Measurements from ENCODE around the gene CLN3.
"Not testable (repeated sequence)": the region's sequence is repeated elsewhere in the genome, so short reads cannot be mapped to it uniquely, and the experiment has no call there.

The CLN3 gene

DNA sequence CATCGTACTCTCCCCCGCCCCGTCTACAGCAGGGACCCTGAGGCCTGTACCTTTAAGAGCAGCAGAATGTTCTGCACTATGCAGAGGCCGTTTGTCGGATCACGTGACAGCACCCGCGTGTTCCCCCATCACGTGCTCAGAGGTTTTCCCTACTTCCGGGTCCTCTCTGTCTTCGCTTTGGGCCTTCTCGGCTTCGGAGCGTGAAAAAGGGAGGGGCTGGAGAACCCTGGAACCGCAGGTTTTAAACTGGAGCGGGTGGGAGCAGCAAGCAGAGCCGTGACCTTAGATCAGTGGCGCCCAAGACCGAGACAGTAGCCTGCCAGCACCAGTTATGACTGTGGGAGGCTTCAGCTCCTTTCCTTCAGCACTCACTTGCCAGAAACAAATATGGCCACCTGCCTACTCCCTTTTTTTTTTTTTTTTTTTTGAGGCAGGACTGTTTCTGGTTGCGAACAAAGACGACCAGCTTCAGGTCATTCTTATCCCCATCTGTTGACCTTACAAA is at the start of gene CLN3:
Gene CLN3, minus strand, starts transcription at position 105 of the 505 bp plus-strand sequence. CDS start 315 bp downstream, outside the sequence.
- DNase-seq = peak; percentile 94

DNA sequence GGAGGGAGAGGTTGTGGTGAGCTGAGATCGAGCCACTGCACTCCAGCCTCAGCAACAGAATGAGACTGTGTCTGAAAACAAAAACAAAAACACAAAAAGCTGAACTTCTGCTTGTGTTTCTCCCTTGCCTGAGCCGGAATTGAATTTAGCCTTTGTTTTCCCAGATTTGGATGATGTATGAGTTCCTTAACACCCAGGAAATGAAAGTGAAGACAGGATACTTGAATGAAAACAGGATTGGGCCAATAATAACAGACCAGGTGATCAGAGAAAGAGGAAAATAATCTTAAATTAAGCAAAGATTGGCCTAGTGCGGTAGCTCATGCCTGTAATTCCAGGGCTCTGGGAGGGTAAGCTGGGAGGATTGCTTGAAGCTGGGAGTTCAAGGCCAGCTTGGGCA is 48.5 kb upstream of the CLN3 start:
- no peak for DNase-seq

DNA sequence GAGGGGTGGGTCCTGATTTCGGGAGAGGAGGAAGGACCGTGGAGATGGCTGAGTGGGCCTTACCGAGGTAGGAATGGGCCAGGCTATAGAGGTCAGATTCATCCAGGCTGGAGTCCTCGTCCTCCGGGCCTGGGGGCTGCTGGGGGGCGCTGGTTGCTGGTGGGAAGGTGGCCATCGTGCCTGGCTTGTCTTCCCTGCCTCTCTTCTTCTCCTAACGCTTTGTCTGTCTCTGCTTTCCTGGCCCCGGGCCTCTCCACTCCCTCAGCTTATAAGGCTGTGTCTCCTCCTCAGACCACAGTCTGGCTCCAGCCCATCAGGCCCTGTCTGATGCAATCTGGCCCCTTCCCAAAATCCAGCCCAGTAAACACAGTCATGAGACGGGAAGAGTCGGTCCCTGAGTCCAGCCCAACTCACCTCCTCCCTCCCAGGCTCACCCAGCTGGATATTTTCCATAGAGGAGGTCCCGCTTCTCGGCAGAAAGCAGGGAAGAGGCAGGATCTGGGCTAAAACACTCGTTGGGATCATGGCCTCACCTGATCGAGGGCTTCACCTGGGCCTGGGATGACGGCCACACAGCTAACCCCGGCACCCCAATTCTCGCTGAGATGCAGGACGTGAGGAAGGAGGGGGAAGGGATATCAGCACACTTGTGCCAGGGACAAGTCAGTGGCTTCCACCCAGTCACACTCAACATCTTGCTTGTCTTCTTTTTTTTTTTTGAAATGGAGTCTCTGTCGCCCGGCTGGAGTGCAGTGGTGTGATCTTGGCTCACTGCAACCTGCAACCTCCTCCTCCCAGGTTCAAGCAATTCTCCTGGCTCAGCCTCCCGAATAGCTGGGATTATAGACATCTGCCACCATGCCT is 47.1 kb upstream of the CLN3 start, which contains the start of gene NUPR1:
Gene NUPR1, minus strand, starts transcription at position 242 of the 864 bp plus-strand sequence. Its CDS starts 67 bp downstream, at position 175.
- no peak for DNase-seq

DNA sequence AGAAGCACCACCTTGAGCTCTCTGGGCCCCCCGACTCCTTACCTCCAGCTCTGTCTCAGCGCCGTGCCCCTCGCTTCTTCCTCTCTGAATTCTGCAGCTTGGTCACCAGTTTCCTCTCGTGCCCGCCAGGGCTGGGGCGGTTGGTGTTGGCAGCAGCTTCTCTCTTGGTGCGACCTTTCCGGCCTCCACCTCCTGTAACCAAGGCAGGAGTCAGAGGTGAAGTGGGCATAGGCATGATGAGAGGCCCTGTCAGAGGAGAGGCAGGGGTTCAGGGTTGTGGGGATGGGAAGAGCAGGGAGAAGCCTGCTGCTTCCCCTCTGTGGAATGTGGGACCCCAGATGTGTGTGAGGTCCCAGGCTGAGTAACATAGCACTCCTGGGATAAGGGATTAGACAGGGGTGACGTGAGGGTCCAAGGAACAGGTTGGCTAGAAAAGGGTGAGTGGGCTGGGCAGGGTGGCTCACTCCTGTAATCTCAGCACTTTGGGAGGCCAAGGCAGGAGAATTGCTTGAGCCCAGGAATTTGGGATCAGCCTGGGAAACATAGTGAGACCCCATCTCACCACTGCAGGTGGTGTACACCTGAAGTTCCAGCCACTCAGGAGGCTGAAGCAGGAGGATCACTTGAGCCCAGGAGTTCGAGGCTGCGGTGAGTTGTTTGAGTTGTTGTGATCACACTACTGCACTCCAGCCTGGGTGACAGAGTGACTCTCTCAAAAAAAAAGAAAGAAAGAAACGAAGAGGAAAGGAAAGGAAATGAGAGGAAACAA is 46.3 kb upstream of the CLN3 start:
- DNase-seq = no peak

DNA sequence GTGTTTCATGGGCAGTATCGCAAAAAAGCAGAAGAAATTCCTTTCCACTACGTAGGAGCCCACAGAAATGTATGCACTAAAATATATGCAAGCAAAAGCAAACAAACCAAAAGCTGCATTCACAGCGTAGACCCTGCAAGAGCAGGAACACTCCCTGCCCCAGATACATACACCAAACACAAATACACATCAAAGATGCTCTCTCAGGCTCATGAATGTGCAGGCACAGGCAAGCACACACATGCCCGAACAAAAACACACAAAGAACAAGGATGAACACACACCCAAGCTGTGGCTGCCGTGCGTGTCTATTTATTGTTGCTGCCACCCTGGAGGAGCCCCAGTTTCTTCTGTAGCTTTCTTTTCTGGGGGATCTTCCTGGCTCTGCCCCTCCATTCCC is 45.2 kb upstream of the CLN3 start:
- DNase-seq = peak; percentile 13

DNA sequence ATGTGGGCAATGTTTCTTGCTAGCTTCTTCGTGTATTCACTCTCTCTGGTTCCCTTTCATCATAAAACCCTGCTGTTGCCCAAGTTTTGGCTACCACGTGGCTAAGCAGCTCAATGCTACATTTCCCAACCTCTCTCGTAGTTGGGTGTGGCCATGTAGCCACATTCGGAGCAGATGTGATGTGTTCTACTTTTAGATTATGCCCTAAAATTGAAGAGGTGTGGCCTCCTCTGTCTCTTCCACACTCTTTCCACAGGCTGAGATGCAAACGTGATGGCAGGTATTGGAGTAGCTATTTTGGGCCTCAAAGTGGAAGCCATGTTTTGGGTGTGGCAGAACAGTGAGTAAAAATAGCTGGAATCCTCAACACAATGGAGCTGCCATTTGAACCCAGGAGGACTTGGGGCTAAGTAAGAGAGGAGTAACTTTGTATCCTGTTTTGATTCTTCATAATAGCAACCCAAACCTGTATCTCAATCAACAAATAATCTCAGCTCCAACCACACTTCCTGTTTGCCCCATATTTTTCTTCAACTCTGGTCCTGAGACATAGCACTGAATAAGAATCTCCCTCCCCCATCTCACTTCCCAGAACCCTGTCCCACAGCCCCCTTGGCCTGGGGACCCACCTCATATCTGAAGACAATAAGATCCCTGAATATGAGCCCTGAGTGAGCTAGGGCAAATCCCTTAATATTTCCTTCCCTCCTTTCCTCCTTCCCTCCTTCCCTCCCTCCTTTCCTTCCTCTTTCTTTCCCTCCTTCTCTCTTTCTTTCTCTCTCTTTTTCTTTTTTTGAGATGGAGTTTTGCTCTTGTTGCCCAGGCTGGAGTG is 42.9 kb upstream of the CLN3 start:
- DNase-seq = no peak

DNA sequence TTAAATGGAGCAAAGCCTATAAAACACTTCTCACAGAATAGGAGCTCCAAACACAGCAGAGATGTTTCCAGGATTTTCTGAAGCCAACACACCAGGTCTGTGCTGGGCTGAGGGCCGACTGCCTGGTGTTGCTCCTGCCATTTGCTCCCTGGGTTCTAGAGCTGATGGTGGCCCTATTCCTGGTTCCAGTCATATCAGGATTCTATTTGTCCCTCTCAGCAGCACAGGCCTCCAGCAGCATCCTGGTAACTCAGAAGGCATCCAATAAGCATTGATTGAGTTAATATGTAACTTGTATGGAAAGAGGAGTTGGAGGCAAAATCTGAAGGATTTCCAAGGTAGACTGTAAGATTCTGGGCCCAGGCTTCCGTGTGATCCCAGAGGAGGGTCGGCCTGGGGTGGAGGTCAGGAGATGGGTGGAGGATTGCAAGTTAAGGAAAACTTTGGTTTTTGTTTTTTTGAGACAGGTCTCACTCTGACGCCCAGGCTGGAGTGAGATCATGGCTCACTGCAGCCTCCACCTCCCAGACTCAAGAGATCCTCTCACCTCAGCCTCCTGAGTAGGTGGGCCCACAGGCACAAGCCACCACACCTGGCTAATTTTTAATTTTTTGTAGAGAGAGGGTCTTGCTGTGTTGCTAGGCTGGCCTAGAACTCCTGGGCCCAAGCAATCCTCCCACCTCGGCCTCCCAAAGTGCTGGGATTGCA is 41.2 kb upstream of the CLN3 start:
- no peak for DNase-seq

DNA sequence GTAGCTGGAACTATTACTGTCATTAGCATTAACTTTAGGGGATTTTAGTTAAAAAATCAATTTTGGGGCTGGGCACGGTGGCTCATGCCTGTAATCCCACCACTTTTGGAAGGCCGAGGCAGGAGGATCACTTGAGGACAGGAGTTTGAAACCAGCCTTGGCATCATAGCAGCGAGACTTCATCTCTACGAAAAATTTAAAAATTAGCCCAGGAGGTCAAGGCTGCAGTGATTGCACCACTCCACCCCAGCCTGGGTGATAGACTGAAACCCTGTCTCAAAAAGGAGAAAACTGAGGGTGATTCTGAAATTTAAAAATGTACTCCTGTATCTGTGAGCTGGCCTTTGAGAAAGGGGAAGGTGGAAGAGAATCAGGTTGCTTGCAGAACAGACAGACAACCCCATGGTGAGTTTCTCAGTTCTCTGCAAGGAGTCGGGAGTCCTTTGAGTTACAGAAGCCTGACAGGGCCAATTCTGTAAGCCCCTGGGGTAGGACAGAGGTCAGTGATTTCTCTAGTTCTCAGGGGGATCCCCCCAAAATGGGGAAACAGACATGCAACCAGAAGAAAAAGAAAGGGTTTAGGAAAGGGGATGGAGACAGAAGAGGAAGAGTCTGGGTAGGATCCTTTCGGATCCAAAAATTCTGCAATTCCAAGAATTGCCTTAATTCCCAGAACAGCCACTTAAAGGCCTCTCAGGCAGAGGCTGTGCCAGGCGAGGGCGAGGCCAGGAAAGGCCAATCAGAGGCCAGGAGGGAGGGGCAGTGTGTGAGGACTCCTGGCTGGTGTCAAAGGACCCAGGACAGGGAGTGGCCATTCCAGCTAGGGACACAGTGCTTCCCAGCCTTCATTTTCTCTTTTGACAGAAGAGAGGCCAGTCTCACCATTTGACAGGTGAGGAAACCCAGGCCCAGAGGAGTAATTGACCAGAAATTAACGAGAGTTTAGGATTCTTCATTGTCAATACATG is 40.2 kb upstream of the CLN3 start:
- no peak for DNase-seq

DNA sequence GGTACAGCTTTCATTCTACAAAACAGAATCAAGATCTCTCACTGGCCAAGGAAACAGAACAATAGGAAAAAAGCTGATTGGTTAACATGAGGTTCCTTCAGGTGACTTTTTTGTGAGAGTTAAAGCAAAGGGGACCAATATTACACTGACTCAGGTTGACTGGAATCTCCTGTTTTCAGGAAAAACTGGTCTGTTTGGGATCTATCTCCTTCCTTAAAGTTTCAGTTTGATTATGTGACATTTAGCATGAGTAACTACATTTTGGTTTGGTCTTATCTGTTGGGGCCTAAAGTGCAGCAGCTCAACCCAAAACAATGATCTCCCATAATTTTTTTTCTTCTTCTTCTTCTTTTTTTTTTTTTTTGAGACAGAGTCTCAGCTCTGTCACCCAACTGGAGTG is 37.2 kb upstream of the CLN3 start:
- DNase-seq = no peak

DNA sequence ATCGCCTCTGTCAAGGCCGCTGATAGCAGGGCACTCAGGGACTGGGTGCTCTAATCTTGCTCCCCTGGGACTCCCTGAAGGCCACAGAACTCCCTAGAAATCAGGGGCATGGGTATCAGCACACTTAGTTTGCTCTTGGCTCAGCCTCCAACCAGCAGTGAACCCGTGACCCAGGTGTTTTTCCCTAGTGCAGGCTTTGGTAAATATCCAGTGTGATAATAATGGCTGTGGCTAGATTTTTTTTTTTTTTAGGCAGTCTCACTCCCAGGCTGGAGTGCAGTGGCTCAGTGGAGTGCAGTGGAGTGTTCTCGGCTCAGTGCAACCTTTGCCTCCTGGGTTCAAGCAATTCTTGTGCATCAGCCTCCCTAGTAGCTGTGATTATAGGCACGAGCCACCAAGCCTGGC is 36.6 kb upstream of the CLN3 start:
- no peak for DNase-seq

DNA sequence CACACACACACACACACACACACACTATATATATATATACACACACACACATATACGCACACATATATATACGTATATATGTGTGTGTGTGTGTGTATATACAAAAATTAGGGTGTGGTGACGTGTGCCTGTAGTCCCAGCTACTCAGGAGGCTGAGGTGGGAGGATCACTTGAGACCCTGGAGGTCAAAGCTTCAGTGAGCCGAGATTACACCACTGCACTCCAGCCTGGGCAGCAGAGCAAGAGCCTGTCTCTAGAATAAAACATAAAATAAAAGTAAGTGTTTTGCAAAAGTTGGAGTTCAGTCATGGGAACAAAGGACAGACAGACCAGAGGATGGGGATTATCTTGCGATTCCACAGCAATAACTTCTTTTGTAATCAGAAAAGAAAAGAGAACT is 36.1 kb upstream of the CLN3 start:
- no peak for DNase-seq

DNA sequence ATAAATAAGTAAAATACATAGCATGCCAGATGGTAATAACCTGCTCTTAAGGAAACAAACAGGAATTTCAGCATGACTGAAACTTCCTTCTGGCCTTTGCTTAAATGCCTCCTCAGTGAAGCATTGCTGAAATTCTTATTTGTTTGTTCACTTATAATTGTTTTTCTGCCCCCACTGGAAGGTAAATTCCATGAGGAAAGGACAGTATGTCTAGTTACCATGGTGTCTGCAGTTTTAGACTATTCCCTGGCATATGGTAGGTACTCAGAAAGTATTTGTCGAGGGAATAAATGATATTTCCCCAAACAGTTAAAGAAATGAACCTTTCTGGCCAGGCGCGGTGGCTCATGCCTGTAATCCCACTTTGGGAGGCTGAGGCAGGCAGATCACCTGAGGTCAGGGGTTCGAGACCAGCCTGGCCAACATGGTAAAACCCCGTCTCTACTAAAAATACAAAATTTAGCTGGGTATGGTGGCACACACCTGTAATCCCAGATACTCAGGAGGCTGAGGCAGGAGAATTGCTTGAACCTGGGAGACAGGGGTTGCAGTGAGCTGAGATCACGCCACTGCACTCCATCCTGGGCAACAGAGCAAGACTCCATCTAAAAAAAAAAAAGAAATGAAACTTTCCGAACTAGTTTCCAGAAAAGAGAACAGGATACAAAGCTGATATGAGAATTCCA is 35.4 kb upstream of the CLN3 start:
- DNase-seq = not testable (repeated sequence)

DNA sequence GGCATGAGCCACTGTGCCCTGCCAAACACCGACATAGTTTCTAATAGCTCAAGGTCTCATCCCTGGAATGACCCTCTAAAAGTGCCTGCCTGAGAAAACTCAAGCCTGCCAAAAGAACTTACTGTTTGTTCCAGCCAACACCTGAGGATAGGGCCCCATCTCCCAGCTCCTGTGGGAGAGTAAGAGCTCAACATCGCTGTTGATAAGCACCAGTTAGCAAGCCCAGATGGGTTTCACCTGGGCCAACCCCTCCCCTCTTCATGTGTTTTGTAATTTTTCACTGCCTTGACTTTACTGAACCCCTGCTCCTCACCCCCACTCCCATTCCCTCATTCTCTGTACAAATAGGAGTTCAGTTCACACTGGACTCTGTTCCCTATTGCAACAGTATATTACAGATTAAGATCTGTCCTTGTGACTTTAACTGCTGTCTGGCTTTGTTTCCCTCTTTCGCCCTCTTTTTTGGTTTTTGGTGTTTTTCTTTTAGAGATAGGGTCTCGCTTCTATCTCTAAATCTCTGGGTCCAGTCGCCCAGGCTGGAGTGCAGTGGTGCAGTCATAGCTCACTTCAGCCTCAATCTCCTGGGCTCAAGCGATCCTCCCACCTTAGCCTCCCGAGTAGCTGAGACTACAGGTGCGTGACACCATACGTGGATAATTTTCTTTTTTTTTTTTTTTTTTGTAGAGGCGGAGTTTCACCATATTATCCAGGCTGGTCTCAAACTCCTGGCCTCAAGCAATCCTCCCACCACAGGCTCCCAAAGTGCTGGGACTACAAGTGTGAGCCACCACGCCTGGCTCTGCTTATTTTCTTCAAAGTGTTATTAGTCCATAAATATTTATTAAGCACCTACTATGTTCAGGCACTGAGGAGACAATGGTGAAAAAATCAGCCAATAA is 34.6 kb upstream of the CLN3 start:
- DNase-seq = no peak

DNA sequence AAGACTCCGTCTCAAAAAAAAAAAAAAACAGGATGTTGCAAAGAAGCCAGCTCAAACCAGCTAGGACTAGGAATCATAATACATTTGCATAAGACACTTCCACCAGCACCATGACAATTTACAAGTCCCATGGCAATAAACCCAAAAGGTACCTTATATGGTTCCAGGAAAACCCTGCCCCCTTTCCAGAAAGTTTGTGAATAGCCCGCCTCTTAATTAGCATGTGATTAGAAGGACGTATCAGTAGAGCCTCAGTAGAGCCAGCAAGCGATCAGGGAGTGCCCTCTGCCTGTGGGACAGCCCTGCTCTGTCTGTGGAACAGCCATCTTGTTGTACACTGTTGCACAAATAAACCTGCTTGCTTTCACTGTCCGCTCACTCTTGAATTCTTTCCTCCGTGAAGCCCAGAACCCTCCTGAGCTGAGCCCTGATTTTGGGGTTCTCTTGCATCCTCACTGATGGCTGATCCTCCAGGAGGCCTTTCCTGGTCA is 32.9 kb upstream of the CLN3 start:
- no peak for DNase-seq

DNA sequence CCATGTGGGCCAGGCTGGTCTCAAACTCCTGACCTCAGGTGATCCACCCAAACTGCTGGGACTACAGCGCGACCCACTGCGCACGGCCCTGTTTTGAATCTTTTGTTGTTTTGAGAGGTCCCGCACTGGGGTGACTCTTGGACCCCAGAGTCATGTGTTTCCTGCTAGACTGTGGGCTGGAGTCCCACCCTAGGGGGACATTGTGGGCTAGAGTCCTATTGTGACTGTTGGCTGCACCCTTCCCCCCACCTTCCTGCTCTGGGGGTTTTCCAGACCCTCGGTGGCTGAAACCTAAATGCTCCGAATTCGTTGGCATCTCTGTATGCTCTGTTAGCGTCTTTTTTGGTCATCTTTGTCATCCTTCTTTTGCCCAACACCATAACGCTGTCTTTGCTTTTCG is 30.9 kb upstream of the CLN3 start:
- DNase-seq = no peak

DNA sequence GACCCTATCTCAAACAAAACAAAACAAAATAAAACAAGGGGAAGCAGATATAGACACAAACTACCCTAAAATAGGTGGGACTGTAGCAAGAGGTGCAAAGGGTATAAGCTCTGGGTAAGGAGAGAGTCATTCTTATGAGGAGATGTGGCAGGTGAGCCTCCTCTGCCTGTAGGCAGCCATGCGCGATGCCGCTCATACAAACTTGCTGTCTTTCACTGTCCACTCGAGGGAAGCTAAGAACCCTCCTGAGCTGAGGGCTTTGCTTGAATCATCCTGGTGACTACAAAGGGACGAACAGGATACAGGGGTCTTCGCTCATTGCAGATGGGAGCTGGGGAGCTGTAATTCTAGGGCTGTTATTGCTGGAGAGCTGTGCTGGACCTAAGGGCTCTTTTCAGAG is 29.6 kb upstream of the CLN3 start:
- DNase-seq = no peak

DNA sequence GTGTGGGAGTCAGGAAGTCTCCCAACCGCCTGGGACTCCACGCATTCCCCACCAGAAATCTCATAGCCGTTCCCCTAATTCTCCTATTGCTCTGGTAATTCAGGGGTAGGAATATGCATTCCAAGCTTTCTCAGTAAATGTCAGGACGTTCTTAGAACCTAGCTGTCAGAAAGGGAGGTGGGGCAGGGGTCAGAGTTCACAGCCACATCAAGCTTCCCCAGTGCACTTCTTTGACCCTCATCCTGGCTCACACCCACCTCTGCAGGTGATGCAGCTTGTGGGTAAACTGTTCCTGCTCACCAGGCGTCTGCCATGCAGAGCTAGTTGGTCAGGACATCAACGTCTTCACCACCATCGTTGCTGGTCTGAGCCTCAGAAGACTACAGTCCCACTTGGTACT is 28.8 kb upstream of the CLN3 start:
- DNase-seq = no peak

DNA sequence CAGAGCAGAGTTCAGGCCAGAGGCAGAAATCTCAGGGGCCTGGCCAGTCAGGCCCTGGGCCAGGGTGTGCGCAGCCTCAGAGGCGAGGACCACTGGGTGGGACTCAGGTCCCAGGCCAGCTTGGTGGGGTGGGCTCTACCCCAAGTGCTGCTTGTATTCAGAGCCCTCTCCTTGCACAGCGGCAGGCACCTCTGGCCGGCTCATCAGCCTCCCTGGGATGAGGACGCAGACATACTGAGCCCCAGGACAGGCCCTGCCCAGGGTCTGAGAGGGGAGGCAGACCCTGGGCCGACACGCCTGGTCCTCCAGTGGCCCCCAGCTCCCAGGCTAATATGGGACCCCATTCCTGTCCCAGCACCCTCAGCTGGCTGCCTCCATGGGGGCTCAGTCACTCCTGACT is 22.4 kb upstream of the CLN3 start:
- no peak for DNase-seq
